CD4-positive, alpha-beta T cell treated with Interleukin-17A for 4 hours (primary cell): ENCODE results near the gene CCT7.

Source experiments
- DNase-seq: peaks from one replicate; pipeline ENCODE4 v3.0.0-alpha.2; 2020; ENCODE audit warnings: mixed read lengths

CCT7 gene

DNA sequence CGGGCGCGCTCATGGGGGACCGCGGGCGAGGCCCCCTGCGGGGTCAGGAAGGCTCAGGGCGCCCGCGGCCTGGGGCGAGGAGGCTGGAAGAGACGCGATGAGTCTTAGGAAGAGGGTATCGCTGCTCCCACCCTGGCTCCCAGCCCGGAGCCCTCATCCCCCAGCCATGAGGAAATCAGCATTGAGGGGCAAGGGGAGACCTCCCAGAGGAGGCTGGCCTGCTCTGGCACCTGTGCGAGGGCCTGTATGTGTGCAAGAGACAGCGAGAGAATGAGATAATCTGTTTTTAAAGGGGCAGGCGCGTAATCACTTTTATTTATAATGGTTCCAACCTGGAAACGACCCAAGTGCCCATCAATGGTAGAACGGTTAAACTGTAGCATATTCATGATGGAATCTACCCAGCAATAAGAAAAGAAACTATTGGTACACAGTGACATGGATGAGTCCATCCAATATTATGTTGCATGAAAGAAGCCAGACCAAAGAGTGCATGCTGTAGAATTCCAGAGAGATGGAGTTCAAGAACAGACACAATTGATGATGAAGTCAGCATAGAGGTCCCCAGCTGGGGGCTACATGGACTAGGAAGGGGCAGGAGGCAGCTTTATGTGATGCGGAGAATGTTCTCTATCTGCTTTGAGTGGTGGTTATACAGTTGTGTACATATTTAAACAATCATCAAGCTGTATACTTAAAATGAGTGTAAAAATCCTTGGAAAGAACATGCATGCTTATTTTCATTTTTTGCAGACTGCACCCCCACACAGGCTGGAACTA lies 35.8 kb downstream of the CCT7 start:
- DNase-seq, result no peak

- no peak for DNase-seq
These were observed 38.2 kb downstream of the CCT7 start for GRCh38 chr2:73272270-73272669.

DNA sequence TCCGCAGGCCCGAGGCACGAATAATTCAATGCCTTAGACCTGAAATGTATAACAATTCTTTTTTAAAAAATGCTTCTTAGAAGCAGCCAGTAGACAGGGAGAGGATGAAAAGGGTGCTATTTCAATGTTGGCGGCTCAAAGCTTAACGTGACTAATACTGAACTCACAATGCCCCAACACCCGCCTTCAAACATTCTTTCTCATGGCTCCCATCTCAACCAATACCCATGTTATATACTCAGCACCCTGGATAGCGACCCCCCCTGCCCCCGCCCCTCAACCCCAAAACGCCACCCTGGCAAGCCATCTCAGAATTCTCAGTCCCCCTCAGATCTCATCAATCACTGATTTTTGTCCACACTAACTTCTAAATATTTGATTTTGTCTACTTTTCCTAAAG lies 45.7 kb downstream of the CCT7 start:
- no peak for DNase-seq

GRCh38 chr2:73281244-73281643 lies 47.1 kb downstream of the CCT7 start:
- DNase-seq, result no peak

- no peak for DNase-seq
These were observed 48.9 kb downstream of the CCT7 start for GRCh38 chr2:73282924-73283544.

DNA sequence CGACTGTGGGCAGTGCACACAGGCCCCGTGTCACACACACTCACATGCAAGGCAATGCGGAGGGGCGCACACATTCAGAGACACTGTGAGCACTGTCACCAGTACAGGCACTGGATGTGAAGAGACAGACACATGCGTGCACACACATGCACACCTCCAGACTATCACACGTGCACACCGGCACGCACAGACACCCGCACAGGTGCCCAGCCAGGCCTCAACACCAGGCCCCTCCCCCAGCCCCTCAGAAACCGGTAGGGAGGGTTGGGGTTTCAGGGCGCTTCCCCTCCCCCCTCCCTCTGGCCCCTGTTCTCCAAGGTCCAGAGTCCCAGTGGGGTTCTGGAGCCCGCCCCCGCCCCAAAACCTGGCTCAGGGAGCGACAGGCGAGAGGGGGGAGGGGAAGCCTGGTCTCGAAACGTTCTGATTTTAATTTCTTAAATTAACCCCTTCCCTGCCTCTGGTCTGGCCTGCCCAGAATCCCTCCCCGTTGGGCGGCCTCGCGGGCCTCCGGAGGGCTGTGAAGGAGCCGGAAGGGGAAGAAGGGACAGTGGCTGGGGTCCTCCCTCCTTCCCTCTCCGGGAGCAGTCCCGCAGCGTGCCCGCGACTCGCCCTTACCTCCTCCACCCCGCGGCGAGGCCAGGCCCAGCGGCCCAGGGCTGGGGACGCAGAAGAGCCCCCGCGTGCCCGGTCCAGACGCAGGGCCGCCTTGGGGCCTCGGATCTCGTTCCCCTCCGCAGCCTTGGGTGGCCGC lies 49.6 kb downstream of the CCT7 start:
- peak; percentile 19 for DNase-seq

GRCh38 chr2:73284296-73285158 lies 50.4 kb downstream of the CCT7 start, which contains the start of gene FBXO41:
FBXO41 (minus strand) TSS chr2:73284478; CDS start chr2:73269630, 14,848 bp downstream.
- peak; percentile 83 for DNase-seq

DNA sequence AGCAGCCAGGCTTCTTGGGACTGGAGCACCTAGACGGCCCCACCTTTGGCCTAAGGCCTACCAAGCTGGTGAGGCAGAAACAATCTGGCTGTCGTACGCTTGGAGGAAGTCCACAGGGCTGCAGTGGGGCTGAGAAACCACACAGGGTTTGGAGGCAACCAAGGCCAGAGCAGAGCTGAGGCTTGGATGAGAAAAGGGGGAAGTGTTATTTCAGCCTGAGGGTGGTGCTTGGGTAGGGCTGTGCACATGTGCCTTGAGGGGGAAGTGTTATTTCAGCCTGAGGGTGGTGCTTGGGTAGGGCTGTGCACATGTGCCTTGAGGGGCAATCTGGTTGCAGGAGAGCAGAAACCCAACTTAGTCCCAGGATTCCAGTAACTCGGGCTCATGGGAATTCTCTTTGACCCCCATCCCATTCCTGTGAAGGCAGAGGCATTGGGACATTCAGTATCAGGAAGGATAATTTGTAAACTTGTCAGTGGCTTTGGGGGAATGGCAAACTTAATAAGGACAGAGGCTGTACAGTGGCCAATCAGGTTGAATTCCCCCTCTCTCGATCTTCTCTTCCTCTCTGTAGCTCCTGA lies 51.1 kb downstream of the CCT7 start:
- DNase-seq, result peak; percentile 13

DNA sequence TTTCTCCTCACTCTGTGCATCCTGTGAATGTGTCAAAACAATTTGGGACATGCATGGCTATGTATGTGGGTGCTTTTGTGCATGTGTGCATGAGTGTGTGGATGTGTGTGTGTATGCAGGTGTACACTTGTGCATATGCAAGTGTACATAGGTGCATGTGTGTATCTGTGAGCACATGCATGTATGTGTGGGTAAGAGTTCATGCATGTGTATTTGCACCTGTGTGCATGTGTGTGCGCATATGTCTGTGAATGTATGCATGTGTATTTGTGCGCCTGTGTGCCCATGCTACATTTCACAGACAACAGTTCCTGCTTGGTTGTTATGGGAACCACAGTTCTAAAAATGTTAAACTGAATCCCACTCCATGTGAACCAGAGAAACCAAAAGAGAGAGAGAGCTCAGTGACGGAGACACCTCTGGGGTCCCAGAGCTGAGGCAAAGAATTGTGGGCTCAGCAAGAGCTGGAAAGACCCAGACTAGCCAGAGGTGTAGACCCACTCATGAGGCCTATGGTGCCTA lies 52.1 kb downstream of the CCT7 start:
- DNase-seq, result no peak

GRCh38 chr2:73289304-73289703 lies 55.2 kb downstream of the CCT7 start:
- DNase-seq, result no peak

- peak; percentile 53 for DNase-seq
These were observed 56.1 kb downstream of the CCT7 start for GRCh38 chr2:73290049-73290839.

DNA sequence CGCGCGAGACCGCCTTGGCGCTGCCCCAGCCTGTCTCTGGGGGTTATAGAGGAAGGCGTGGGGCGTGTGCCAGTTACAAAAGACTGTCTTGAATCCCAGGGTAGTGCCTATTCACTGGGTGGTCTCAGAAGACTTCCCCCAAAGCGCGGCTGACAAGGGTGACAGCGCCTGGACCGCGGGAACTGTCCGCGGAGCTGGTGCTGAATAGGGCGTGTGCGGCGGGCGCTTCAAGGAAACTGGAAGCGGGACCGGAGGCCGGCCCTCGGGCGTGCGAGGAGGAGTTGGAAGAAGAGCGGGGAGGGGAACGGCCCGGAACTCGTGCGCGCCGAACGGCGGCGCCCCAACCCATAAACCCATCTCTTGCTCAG lies 57.0 kb downstream of the CCT7 start:
- peak; percentile 67 for DNase-seq

- DNase-seq, result no peak
These were observed 57.6 kb downstream of the CCT7 start for GRCh38 chr2:73291461-73292315.

- DNase-seq, result no peak
These were observed 58.3 kb downstream of the CCT7 start for GRCh38 chr2:73292316-73292905.

DNA sequence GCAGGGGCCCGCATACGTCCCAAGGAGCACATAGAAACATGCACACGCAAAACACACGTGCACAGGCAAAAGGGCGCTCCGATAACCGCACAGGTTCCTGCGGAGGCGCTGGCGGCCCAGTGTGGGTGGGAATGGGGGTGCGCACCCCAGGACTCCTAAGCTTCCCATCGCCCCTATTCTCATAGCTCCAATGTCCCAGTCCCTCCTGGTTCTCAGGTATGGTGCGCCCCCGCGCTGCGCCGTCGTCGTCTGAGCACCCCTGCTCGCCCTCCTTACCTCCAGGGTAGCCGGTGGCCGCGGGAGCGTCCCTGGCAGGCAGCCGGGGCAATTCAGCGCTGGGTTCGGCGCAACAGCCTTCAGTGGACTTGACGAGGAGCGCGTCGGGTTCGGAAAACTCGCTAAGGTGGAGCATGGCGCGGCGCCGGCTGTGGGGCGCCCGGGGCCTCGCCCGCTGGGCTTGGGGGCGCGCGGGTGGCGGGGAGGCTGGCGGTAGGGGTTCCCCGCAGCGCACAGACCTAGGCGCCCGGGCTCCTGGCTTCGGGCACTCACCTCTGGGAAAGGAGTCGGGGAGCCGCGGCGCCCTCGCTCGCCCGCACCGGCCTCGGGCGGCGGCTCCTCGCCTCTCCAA lies 58.9 kb downstream of the CCT7 start:
- no peak for DNase-seq

GRCh38 chr2:73293534-73294171 lies 59.5 kb downstream of the CCT7 start, which contains the start of gene EGR4:
EGR4 (minus strand) TSS chr2:73293548; CDS start chr2:73293317, 231 bp downstream.
- peak; percentile 84 for DNase-seq

- DNase-seq, result no peak
These were observed 60.1 kb downstream of the CCT7 start for GRCh38 chr2:73294239-73294638.

- no peak for DNase-seq
These were observed 61.8 kb downstream of the CCT7 start for GRCh38 chr2:73295751-73296400.
